NT2/D1 (cell line): ENCODE data around the gene METTL16.

ENCODE experiments used
- SUZ12 ChIP-seq: IDR thresholded peaks from 2 replicates; pipeline ENCODE4 v1.6.1; 2011; ENCODE audit not compliant: insufficient read length, insufficient read depth; ENCODE audit errors: extremely low read depth
- YY1 ChIP-seq: IDR thresholded peaks from 2 replicates; pipeline ENCODE4 v1.6.1; 2011; ENCODE audit not compliant: insufficient read length, insufficient read depth
- ZNF274 ChIP-seq: IDR thresholded peaks from 2 replicates; pipeline ENCODE4 v1.6.1; 2011; ENCODE audit warnings: mild to moderate bottlenecking, low read depth, low read length

GRCh38 chr17:2375406-2375805, 136.3 kb downstream of the METTL16 start:
- no peak for TF ChIP-seq YY1
- no peak for TF ChIP-seq SUZ12
- no peak for TF ChIP-seq ZNF274
